B cell (primary cell): ENCODE results near the gene PEPD. TPM values are rescaled to one million over a fixed set of nuclear protein-coding genes. Genes with fewer than 3 reads are reported as not detected.

Experiments used
- ATAC-seq: fragments of 200-7000 bp; cut with Tn5 transposase; one replicate; pipeline ENCODE4 v1.10.0; 2021; ENCODE audit warnings: low read depth, mild to moderate bottlenecking, moderate number of reproducible peaks, moderate library complexity
- CTCF ChIA-PET: fragments of 350-600 bp; sonication (Branson Sonifier 250); formaldehyde crosslinking; loops from one replicate; lab custom pipeline; 2021; ENCODE audit warnings: antibody characterized with exemption, inconsistent platforms; lab: Charles Lee
- POLR2A ChIA-PET: fragments of 350-600 bp; sonication (Branson Sonifier 250); formaldehyde crosslinking; loops from one replicate; lab custom pipeline; 2021; ENCODE audit warnings: antibody characterized with exemption; lab: Charles Lee
- DNase-seq: peaks from one replicate; pipeline ENCODE4 v3.0.0; 2013
- H2AFZ ChIP-seq: 2 replicates; pipeline ENCODE4 v1.6.1; 2012; ENCODE audit warnings: mild to moderate bottlenecking, low read depth, low read length; ENCODE audit not compliant: insufficient read depth, poor library complexity, severe bottlenecking
- H3K27ac ChIP-seq, 2 donors: 1 replicate in 1 of 2; 2 replicates in 1 of 2; pipeline ENCODE4 v1.5.1; 2012 to 2013; ENCODE audit warnings: low read length in 2 of 2, mild to moderate bottlenecking in 2 of 2, moderate library complexity in 1 of 2
- H3K27me3 ChIP-seq, 4 experiments: fragments of 200-600 bp in 1 of 4; sonication (generic) in 1 of 4; replicated peaks in 1 of 4; 1 replicate in 2 of 4; 2 replicates in 2 of 4; pipeline versions ENCODE4 v1.6.1 to v1.7.0; 2013 to 2016; ENCODE audit warnings: low read length in 3 of 4, mild to moderate bottlenecking in 2 of 4, mixed read lengths in 1 of 4, moderate library complexity in 1 of 4; ENCODE audit not compliant: insufficient read depth in 4 of 4, control insufficient read depth in 3 of 4; ENCODE audit errors: control extremely low read depth in 1 of 4
- H3K36me3 ChIP-seq, 2 experiments: replicated peaks in 1 of 2; 1 replicate in 1 of 2; 2 replicates in 1 of 2; pipeline versions ENCODE4 v1.6.1 to v1.7.1; 2013; ENCODE audit warnings: low read length in 1 of 2; ENCODE audit not compliant: insufficient read depth in 2 of 2, control insufficient read depth in 1 of 2; ENCODE audit errors: control extremely low read depth in 1 of 2, extremely low read depth in 1 of 2
- H3K4me1 ChIP-seq, 2 donors: fragments of 200-600 bp in 1 of 2; sonication (generic) in 1 of 2; 1 replicate in 1 of 2; 2 replicates in 1 of 2; pipeline versions ENCODE4 v1.5.1 to v1.6.1; 2013 to 2017; ENCODE audit warnings: low read length in 2 of 2; ENCODE audit not compliant: control insufficient read depth in 2 of 2, insufficient read depth in 2 of 2
- H3K4me2 ChIP-seq: replicated peaks from 2 replicates; pipeline ENCODE3; 2012; ENCODE audit warnings: mild to moderate bottlenecking, low read depth, low read length; ENCODE audit not compliant: poor library complexity, severe bottlenecking
- H3K4me3 ChIP-seq, 5 experiments: fragments of 200-600 bp in 1 of 5; sonication (generic) in 1 of 5; 1 replicate in 3 of 5; 2 replicates in 2 of 5; pipeline versions ENCODE4 v1.5.1 to v1.7.0; 2011 to 2016; ENCODE audit warnings: low read length in 4 of 5, mild to moderate bottlenecking in 4 of 5, low read depth in 2 of 5, control low read depth in 1 of 5, moderate library complexity in 1 of 5; ENCODE audit not compliant: insufficient read depth in 1 of 5; ENCODE audit errors: control extremely low read depth in 1 of 5, extremely low read depth in 1 of 5
- H3K79me2 ChIP-seq: fragments of 200-600 bp; sonication (generic); one replicate; pipeline ENCODE4 v1.6.0; 2016; ENCODE audit warnings: low read length; ENCODE audit not compliant: control insufficient read depth, insufficient read depth
- H3K9ac ChIP-seq: fragments of 200-600 bp; sonication (generic); 2 replicates; pipeline ENCODE4 v1.6.1; 2017; ENCODE audit warnings: mild to moderate bottlenecking, low read length, moderate library complexity
- H3K9me3 ChIP-seq, 3 donors: one replicate each; pipeline versions ENCODE4 v1.6.1 to v1.7.1; 2013; ENCODE audit warnings: low read length in 2 of 3; ENCODE audit not compliant: control insufficient read depth in 2 of 3, insufficient read depth in 1 of 3; ENCODE audit errors: control extremely low read depth in 1 of 3
- H4K20me1 ChIP-seq: 2 replicates; pipeline ENCODE4 v1.6.0; 2012; ENCODE audit warnings: mild to moderate bottlenecking, low read length; ENCODE audit not compliant: insufficient read depth, control insufficient read depth, poor library complexity, severe bottlenecking
- H3K27ac Mint-ChIP-seq: one replicate; pipeline ENCODE4 v1.8.0; 2021; ENCODE audit warnings: mixed read lengths
- H3K27me3 Mint-ChIP-seq: one replicate; pipeline ENCODE4 v1.8.0; 2021; ENCODE audit warnings: mixed read lengths
- H3K4me1 Mint-ChIP-seq: one replicate; pipeline ENCODE4 v1.8.0; 2021; ENCODE audit warnings: mixed read lengths
- H3K4me3 Mint-ChIP-seq: one replicate; pipeline ENCODE4 v1.8.0; 2021; ENCODE audit warnings: mixed read lengths
- H3K9me3 Mint-ChIP-seq: one replicate; pipeline ENCODE4 v1.8.0; 2022; ENCODE audit warnings: mixed read lengths; ENCODE audit not compliant: insufficient read depth
- CTCF ChIP-seq: fragments of 200-600 bp; IDR thresholded peaks from one replicate; pipeline ENCODE4 v1.8.0; 2022; ENCODE audit warnings: antibody characterized with exemption, mild to moderate bottlenecking
- EZH2 ChIP-seq: IDR thresholded peaks from 2 replicates; pipeline ENCODE4 v1.6.1; 2012; ENCODE audit warnings: borderline replicate concordance, low read depth, mild to moderate bottlenecking, moderate library complexity, low read length; ENCODE audit not compliant: insufficient read depth, poor library complexity, severe bottlenecking
- WGBS: methylation state at CpG from one replicate; pipeline ENCODE4 v1.1.5; 2013; ENCODE audit warnings: missing lambda C conversion rate; ENCODE audit not compliant: insufficient coverage; 5-methylcytosine and 5-hydroxymethylcytosine counted together
- intact Hi-C: fragments of 100-400 bp; cut with micrococcal nuclease; formaldehyde crosslinking; loops from one replicate; pipeline ENCODE4 v1.10.0; 2022
- polyA plus RNA-seq: library from polyadenylated mRNA; depleted of rRNA; stranded (reverse); fragments of >200 nt; gene quantifications from 2 replicates; pipeline ENCODE4 v1.2.3, GENCODE V29; 2012
- total RNA-seq, 2 donors: library from RNA; stranded (reverse); fragments of 120-200 nt in 1 of 2; gene quantifications; 1 replicate in 1 of 2; 2 replicates in 1 of 2; pipeline versions ENCODE4 v1.2.3 to v1.2.4, GENCODE V29; 2013 to 2022

The PEPD gene
- total and polyA plus RNA-seq, 2 donors (not counting 1 experiment from before 2014, with no cell fraction given) = 36.4 to 42.7 TPM

GRCh38 chr19:33459222-33460090 is 62.1 kb downstream of the PEPD start:
- Histone ChIP-seq H3K36me3 (peaks cover 0 to 2% of the 10 kb centered on the region in 2 experiments), H3K79me2 (no peaks in the 10 kb centered on the region), H3K4me2 (no peak overlapping the region), H2AFZ (no peak overlapping the region), H4K20me1 (no peaks in the 10 kb centered on the region), H3K9ac (no peak overlapping the region), H3K27ac (no peak overlapping the region), H3K9me3 (no peaks in the 10 kb centered on the region), H3K4me1 (no peaks in the 10 kb centered on the region), H3K27me3 (no peaks in the 10 kb centered on the region), H3K4me3 (no peak overlapping the region)
- H3K4me1 Mint-ChIP-seq = no peaks in the 10 kb centered on the region
- DNase-seq (no peak), ATAC-seq (no peak)
- 95% methylated on average over 16 of the region's 23 CpGs for WGBS
- POLR2A ChIA-PET = no interaction called here
- H3K27me3 Mint-ChIP-seq = no peaks in the 10 kb centered on the region
- H3K4me3 Mint-ChIP-seq = no peak overlapping the region
- no peak overlapping the region for H3K27ac Mint-ChIP-seq
- intact Hi-C loops = no loop called here
- H3K9me3 Mint-ChIP-seq = no peaks in the 10 kb centered on the region
- CTCF ChIA-PET = interaction anchor here (0.5 kb wide), 1 partner anchor 445 kb away, joined by 3 read pairs; no protein-coding TSS in a partner anchor
- TF ChIP-seq CTCF (no peak), EZH2 (no peak)

GRCh38 chr19:33458807-33459206 is 62.8 kb downstream of the PEPD start:
- Histone ChIP-seq H3K27me3 (no peaks in the 10 kb centered on the region), H4K20me1 (no peaks in the 10 kb centered on the region), H3K9me3 (no peaks in the 10 kb centered on the region), H3K4me2 (no peak overlapping the region), H2AFZ (no peak overlapping the region), H3K4me3 (no peak overlapping the region), H3K79me2 (no peaks in the 10 kb centered on the region), H3K27ac (no peak overlapping the region), H3K4me1 (no peaks in the 10 kb centered on the region), H3K9ac (no peak overlapping the region), H3K36me3 (peaks cover 0 to 2% of the 10 kb centered on the region in 2 experiments)
- no peak overlapping the region for H3K4me3 Mint-ChIP-seq
- intact Hi-C loops = no loop called here
- DNase-seq (no peak), ATAC-seq (no peak)
- H3K27me3 Mint-ChIP-seq = no peaks in the 10 kb centered on the region
- no peak overlapping the region for H3K27ac Mint-ChIP-seq
- 94% methylated on average over 12 of the region's 12 CpGs for WGBS
- H3K4me1 Mint-ChIP-seq = no peaks in the 10 kb centered on the region
- POLR2A ChIA-PET = no interaction called here
- TF ChIP-seq CTCF (no peak), EZH2 (no peak)
- no peaks in the 10 kb centered on the region for H3K9me3 Mint-ChIP-seq
- CTCF ChIA-PET = interaction anchor here (0.5 kb wide), 1 partner anchor 446 kb away, joined by 3 read pairs; no protein-coding TSS in a partner anchor
